Measurements from ENCODE around the gene DCTPP1. TPM values are rescaled to one million over a fixed set of nuclear protein-coding genes. Genes with fewer than 3 reads are reported as not detected.

Gene DCTPP1
- total and polyA plus RNA-seq, 9 of the 15 experiments (the other 6 are each of a cell fraction or from before 2014, with no cell fraction given): 45.0 to 132 (median 80.6) TPM

GRCh38 chr16:30429678-30430427 lies at the start of gene DCTPP1 (continued):
- peak; percentile 5 for TF ChIP-seq TAF9B (IDR thresholded peaks at IDR 0.05; ENCODE audit: partially characterized antibody)
- TF ChIP-seq ZNF764 (CRISPR knock-in tag; IDR thresholded peaks at IDR 0.05; ENCODE audit: low read depth): no peak
- no peak for TF ChIP-seq ARID3B (CRISPR knock-in tag; IDR thresholded peaks at IDR 0.05; ENCODE audit: borderline replicate concordance)
- no peak for TF ChIP-seq FOSL1 (tag; conservative IDR thresholded peaks at IDR 0.05)
- TF ChIP-seq NCOR1 (IDR thresholded peaks at IDR 0.05): 0 out of 2 replicates have a peak, but pooled peaks have one; percentile 2
- 0 out of 2 replicates have a peak, but pooled peaks have one; percentile 58 for TF ChIP-seq TEAD2 (tag; IDR thresholded peaks at IDR 0.05)
- TF ChIP-seq SIX5 (IDR thresholded peaks at IDR 0.05; ENCODE audit: borderline replicate concordance in 1 of 2, insufficient read depth in 1 of 2, low read depth in 1 of 2, low read length in 2 of 2): no peak
- TF ChIP-seq ZSCAN32 (CRISPR knock-in tag; IDR thresholded peaks at IDR 0.05): no peak
- TF ChIP-seq PCBP1 (IDR thresholded peaks at IDR 0.05; ENCODE audit: low read depth, low read length, poor library complexity, severe bottlenecking): no peak
- TF ChIP-seq CSDE1 (IDR thresholded peaks at IDR 0.05): no peak
- no peak for TF ChIP-seq PHB2 (IDR thresholded peaks at IDR 0.05; ENCODE audit: low read depth)
- no peak for TF ChIP-seq FOXK1 (CRISPR knock-in tag; IDR thresholded peaks at IDR 0.05; ENCODE audit: borderline replicate concordance)
- peak; percentile 71 for TF ChIP-seq ETV1 (tag; conservative IDR thresholded peaks at IDR 0.05; ENCODE audit: low read depth)
- TF ChIP-seq CREB3 (tag; conservative IDR thresholded peaks at IDR 0.05; ENCODE audit: low read depth): no peak
- TF ChIP-seq ZNF24 (IDR thresholded peaks at IDR 0.05): no peak
- no peak; the same call in 1 of the 2 replicates for TF ChIP-seq ETV5 (CRISPR knock-in tag; IDR thresholded peaks at IDR 0.05; ENCODE audit: low read depth)
- TF ChIP-seq ZNF143 (CRISPR knock-in tag; IDR thresholded peaks at IDR 0.05): no peak
- TF ChIP-seq SMAD4 (CRISPR knock-in tag; conservative IDR thresholded peaks at IDR 0.05): peak; percentile 60
- TF ChIP-seq RFX5 (IDR thresholded peaks at IDR 0.05; ENCODE audit: low read depth, low read length): no peak
- no peak for TF ChIP-seq ZNF445 (CRISPR knock-in tag; IDR thresholded peaks at IDR 0.05; ENCODE audit: low read depth)
- TF ChIP-seq ZNF408 (CRISPR knock-in tag; IDR thresholded peaks at IDR 0.05; ENCODE audit: low read depth): no peak
- TF ChIP-seq STAT5A (IDR thresholded peaks at IDR 0.05; ENCODE audit: borderline replicate concordance, low read length): no peak
- no peak for TF ChIP-seq MTF1 (CRISPR knock-in tag; IDR thresholded peaks at IDR 0.05; ENCODE audit: borderline replicate concordance)
- TF ChIP-seq GATAD2A (IDR thresholded peaks at IDR 0.05): peak; percentile 73; the same call in 1 of the 2 replicates
- TF ChIP-seq POLR2B (IDR thresholded peaks at IDR 0.05; ENCODE audit: low read depth, partially characterized antibody): peak; percentile 37
- no peak for TF ChIP-seq ZNF668 (CRISPR knock-in tag; IDR thresholded peaks at IDR 0.05)
- peak; percentile 44 for TF ChIP-seq NFYB (IDR thresholded peaks at IDR 0.05; ENCODE audit: extremely low read depth, insufficient read length)

All from K562 (cell line).